Neural crest cell (in vitro differentiated cells): ENCODE measurements around the gene RINL. TPM values are rescaled to one million over a fixed set of nuclear protein-coding genes. Genes with fewer than 3 reads are reported as not detected.
"Not testable (repeated sequence)": the region's sequence is repeated elsewhere in the genome, so short reads cannot be mapped to it uniquely, and the experiment has no call there.

Source experiments
- DNase-seq: peaks from one replicate; pipeline ENCODE4 v3.0.0; 2021; ENCODE audit warnings: low read depth, mixed read lengths, low spot score
- H3K27ac Mint-ChIP-seq: one replicate; pipeline ENCODE4 v1.8.0; 2021; ENCODE audit warnings: mild to moderate bottlenecking, mixed read lengths; ENCODE audit not compliant: unreplicated experiment
- H3K27me3 Mint-ChIP-seq: 2 replicates; pipeline ENCODE4 v1.8.0; 2021; ENCODE audit warnings: low read depth, mild to moderate bottlenecking, mixed read lengths
- H3K36me3 Mint-ChIP-seq: 2 replicates; pipeline ENCODE4 v1.8.0; 2021; ENCODE audit warnings: low read depth, mild to moderate bottlenecking, mixed read lengths
- H3K4me1 Mint-ChIP-seq: 2 replicates; pipeline ENCODE4 v1.8.0; 2021; ENCODE audit warnings: mixed read lengths
- H3K4me3 Mint-ChIP-seq: one replicate; pipeline ENCODE4 v1.8.0; 2021; ENCODE audit warnings: mild to moderate bottlenecking, mixed read lengths
- H3K9me3 Mint-ChIP-seq: 2 replicates; pipeline ENCODE4 v1.8.0; 2021; ENCODE audit warnings: mixed read lengths
- total RNA-seq: library from RNA; stranded (reverse); gene quantifications from 2 replicates; pipeline ENCODE4 v1.2.1, GENCODE V29; 2021
- TF ChIP-seq, protein P1 (sequence below): fragments of 200-600 bp; sonication (generic); conservative IDR thresholded peaks from 2 replicates; pipeline ENCODE4 v1.5.0; 2021; ENCODE audit warnings: antibody characterized with exemption, mild to moderate bottlenecking

RINL gene
- total RNA-seq, 1 donor from 2014 or later = 1.4 TPM

DNA sequence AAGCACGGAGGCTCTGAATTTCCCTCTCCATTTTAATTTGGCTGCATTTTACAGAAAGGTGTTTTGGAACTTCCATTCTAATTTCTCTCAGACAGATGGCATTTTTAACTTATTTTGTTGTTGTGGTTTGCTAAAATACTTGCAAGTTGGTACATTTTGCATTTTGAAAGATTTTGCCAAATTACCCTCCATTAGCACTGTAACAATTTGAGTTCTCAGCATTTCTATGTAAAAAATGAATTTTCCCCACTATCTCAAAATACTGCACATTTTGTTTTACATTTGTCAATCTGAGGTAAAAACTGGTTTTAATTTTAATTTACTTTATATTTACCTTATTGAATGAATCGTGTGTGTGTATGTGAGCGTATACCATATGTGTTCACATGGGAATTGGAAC is 21.3 kb downstream of the RINL start:
- Mint-ChIP-seq H3K27ac (no peak overlapping the region), H3K4me3 (peak overlapping the region; percentile 62), H3K27me3 (no peaks in the 10 kb centered on the region), H3K4me1 (peaks cover 24% of the 10 kb centered on the region), H3K36me3 (no peaks in the 10 kb centered on the region), H3K9me3 (peaks cover 2% of the 10 kb centered on the region)
- TF ChIP-seq, protein P1, sequence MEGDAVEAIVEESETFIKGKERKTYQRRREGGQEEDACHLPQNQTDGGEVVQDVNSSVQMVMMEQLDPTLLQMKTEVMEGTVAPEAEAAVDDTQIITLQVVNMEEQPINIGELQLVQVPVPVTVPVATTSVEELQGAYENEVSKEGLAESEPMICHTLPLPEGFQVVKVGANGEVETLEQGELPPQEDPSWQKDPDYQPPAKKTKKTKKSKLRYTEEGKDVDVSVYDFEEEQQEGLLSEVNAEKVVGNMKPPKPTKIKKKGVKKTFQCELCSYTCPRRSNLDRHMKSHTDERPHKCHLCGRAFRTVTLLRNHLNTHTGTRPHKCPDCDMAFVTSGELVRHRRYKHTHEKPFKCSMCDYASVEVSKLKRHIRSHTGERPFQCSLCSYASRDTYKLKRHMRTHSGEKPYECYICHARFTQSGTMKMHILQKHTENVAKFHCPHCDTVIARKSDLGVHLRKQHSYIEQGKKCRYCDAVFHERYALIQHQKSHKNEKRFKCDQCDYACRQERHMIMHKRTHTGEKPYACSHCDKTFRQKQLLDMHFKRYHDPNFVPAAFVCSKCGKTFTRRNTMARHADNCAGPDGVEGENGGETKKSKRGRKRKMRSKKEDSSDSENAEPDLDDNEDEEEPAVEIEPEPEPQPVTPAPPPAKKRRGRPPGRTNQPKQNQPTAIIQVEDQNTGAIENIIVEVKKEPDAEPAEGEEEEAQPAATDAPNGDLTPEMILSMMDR = no peak
- no peak for DNase-seq

DNA sequence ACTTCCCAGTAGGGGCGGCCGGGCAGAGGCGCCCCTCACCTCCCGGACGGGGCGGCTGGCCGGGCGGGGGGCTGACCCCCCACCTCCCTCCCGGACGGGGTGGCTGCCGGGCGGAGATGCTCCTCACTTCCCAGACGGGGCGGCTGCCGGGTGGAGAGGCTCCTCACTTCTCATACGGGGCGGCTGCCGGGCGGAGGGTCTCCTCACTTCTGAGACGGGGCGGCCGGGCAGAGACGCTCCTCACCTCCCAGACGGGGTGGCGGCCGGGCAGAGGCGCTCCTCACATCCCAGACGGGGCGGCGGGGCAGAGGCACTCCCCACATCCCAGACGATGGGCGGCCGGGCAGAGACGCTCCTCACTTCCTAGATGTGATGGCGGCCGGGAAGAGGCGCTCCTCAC is 22.3 kb downstream of the RINL start:
- not testable (repeated sequence) for H3K27me3 Mint-ChIP-seq, H3K4me3 Mint-ChIP-seq, H3K9me3 Mint-ChIP-seq, H3K36me3 Mint-ChIP-seq, DNase-seq, H3K27ac Mint-ChIP-seq
- peaks cover 34% of the 10 kb centered on the region for H3K4me1 Mint-ChIP-seq

DNA sequence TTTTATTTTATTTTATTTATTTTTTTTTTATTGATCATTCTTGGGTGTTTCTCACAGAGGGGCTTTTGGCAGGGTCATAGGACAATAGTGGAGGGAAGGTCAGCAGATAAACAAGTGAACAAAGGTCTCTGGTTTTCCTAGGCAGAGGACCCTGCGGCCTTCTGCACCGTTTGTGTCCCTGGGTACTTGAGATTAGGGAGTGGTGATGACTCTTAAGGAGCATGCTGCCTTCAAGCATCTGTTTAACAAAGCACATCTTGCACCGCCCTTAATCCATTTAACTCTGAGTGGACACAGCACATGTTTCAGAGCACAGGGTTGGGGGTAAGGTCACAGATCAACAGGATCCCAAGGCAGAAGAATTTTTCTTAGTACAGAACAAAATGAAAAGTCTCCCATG is 23.1 kb downstream of the RINL start:
- H3K27ac Mint-ChIP-seq, H3K9me3 Mint-ChIP-seq, H3K36me3 Mint-ChIP-seq: not testable (repeated sequence)

DNA sequence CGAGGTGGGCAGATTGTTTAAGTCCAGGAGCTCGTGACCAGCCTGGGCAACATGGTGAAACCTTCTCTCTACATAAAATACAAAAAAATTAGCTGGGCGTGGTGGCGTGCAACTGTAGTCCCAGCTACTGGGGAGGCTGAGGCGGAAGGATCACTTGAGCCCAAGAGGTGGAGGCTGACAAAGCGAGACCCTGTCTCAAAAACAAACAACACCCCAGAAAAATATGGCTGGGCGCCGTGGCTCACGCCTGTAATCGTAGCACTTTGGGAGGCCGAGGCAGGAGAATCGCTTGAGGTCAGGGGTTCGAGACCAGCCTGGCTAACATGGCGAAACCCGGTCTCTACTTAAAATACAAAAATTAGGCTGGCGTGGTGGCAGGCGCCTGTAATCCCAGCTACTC is 24.9 kb downstream of the RINL start:
- DNase-seq = no peak
- Mint-ChIP-seq H3K36me3 (peaks cover 10% of the 10 kb centered on the region), H3K27me3 (peaks cover 11% of the 10 kb centered on the region), H3K4me1 (peaks cover 52% of the 10 kb centered on the region), H3K27ac (no peak overlapping the region), H3K4me3 (peak overlapping the region; percentile 94), H3K9me3 (peaks cover 2% of the 10 kb centered on the region)
- TF ChIP-seq, protein P1 = no peak

More for the DNA sequence above, 23.1 kb downstream of the RINL start:
- Mint-ChIP-seq H3K4me1 (peaks cover 42% of the 10 kb centered on the region), H3K4me3 (peak overlapping the region; percentile 80)
- not testable (repeated sequence) for H3K27me3 Mint-ChIP-seq, DNase-seq

DNA sequence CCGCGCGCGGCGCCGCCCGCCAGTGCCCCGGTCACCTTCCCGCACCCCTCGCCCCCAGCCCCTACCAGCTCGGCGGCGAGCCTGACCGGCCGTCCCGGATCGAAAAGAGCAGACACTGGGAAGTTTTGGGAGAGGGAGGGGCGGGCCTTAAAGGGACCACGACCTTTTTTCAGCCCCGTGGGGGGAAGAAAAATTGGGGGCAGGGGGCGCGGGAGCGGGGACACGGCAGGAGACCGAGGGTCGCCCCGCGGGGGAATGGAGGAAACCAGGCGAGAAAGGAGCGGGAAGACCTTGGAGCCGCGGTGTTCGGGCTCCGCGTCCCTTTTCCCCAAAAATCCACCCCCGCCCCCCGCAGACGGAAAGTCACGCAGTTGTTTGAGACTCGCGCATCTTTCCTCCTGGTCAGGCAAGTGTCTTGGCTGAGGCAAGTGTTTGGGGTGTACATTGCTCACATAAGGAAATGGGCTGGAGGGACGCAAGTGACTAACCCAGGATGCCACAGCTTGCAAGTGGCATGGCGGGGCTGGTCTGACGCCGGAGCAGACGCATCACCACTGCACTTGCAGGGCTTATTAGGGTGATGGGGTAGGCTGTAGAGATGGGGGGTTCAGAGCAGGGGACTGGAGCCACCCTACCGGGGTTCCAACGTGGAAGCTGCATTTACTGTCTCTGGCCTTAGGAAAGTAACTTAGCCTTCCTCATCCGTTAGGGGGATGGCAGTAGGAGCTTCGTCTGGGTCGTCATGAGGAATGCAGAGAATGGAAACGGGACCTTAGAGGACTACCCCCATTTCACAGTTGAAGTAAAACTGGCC is 25.6 kb downstream of the RINL start:
- DNase-seq = peak; percentile 50
- peaks cover 2% of the 10 kb centered on the region for H3K9me3 Mint-ChIP-seq
- H3K4me3 Mint-ChIP-seq = peak overlapping the region; percentile 94
- TF ChIP-seq, protein P1 = no peak
- peaks cover 14% of the 10 kb centered on the region for H3K36me3 Mint-ChIP-seq
- H3K27ac Mint-ChIP-seq = peak overlapping the region; percentile 90
- H3K27me3 Mint-ChIP-seq = peaks cover 11% of the 10 kb centered on the region
- peaks cover 57% of the 10 kb centered on the region for H3K4me1 Mint-ChIP-seq

DNA sequence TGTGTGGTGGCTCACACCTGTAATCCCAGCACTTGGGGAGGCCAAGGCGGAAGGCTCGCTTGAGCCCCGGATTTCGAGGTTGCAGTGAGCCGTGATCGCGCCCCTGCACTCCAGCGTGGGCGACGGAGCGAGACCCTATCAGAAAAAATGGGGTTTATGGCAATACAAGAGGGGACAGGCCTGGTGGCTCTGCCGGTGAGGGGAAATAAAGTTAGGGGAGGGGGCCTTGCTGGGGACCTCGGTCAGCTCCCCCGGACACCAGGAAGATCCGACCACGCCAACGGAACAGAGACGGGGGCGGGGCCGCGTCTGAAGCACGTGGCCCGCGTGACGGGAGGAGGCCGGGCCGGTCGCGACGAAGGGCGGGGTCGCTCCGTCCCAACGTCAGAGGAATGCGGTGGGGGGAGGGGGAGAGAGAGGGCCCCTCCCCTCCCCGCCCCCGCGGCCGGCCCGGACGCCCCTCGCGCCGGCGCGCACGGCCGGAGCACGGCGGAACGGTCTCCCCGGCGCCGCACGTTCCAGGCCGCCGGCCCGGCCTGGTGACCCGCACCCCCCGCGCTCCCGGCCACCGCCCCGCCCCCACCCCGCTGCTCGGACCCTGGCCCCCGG is 26.3 kb downstream of the RINL start:
- Mint-ChIP-seq H3K36me3 (peaks cover 14% of the 10 kb centered on the region), H3K9me3 (peaks cover 1% of the 10 kb centered on the region), H3K27me3 (peaks cover 11% of the 10 kb centered on the region), H3K4me1 (peaks cover 57% of the 10 kb centered on the region), H3K27ac (peak overlapping the region; percentile 98), H3K4me3 (peak overlapping the region; percentile 90)
- TF ChIP-seq, protein P1 = no peak
- DNase-seq = peak; percentile 87
